A549 (cell line): ENCODE measurements around the gene RNU4-1.

Source experiments
- BCL3 ChIP-seq: fragments of >200 bp; sonication (Bioruptor Twin); formaldehyde crosslinking; IDR thresholded peaks from 3 replicates; pipeline ENCODE4 v1.6.1; 2016
- CHD2 ChIP-seq: fragments of 150-350 bp; IDR thresholded peaks from 2 replicates; pipeline ENCODE4 v1.6.1; 2014; ENCODE audit warnings: low read length; ENCODE audit not compliant: partially characterized antibody
- JUNB ChIP-seq: fragments of >200 bp; sonication (Bioruptor Twin); formaldehyde crosslinking; IDR thresholded peaks from 2 replicates; pipeline ENCODE4 v1.6.1; 2016

- TF ChIP-seq CHD2 (no peak), BCL3 (no peak), JUNB (no peak)
These were observed 29.3 kb downstream of the RNU4-1 start for GRCh38 chr12:120263748-120264085.
